Transverse colon (tissue), 4 donors: ENCODE measurements around the gene ATE1.

ENCODE experiments used
- CTCF ChIP-seq, 5 experiments: fragments of 200-600 bp in 3 of 5; fragments of 450-650 bp in 2 of 5; sonication (generic) in 3 of 5; IDR thresholded peaks; 1 replicate in 2 of 5; 2 replicates in 3 of 5; pipeline ENCODE4 v1.5.1; 2016 to 2017; ENCODE audit warnings: antibody characterized with exemption in 5 of 5, inconsistent platforms in 3 of 5, mild to moderate bottlenecking in 2 of 5, moderate library complexity in 1 of 5
- EP300 ChIP-seq: sonication (generic); formaldehyde crosslinking; IDR thresholded peaks from one replicate; pipeline ENCODE4 v1.6.1; 2017; ENCODE audit warnings: antibody characterized with exemption, low read depth
- POLR2AphosphoS5 ChIP-seq, 3 donors: sonication (generic); formaldehyde crosslinking; IDR thresholded peaks; one replicate each; pipeline ENCODE4 v1.6.1; 2016; ENCODE audit warnings: antibody characterized with exemption in 3 of 3

DNA sequence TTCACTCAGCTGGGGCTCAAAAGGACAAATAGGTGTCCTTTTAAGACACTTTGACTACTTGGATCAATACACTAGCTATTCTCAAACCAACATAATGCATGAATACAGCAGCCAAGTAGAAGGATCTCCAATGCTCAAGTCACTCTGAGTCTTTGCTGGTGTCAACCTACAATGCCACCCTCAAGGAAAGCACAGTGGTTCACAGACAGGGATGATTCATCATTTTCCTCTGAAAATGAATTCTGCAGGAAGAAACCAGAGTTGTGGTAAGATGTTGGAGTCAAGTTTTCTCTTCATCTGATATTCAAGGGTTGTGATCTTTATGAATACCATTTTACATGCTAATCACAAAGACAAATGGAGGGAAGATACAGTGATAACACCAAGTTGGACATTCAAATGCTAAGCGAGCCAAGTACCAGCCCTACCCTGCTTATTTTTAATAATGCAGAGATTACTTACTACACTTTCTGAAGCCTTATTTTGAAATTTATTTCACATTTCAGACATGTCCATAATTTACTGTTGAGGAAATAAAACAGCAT is 186.5 kb downstream of the ATE1 start:
- TF ChIP-seq POLR2AphosphoS5 (IDR thresholded peaks at IDR 0.05) (no peak), EP300 (no peak), CTCF (IDR thresholded peaks at IDR 0.05) (no peak)
